GM19372 (cell line): ENCODE data around the gene POLR3GL.
"Not testable (repeated sequence)": the region's sequence is repeated elsewhere in the genome, so short reads cannot be mapped to it uniquely, and the experiment has no call there.

Experiments used
- ATAC-seq: cut with Tn5 transposase; IDR thresholded peaks from one replicate; pipeline ENCODE4 v1.9.1; 2021; ENCODE audit warnings: mild to moderate bottlenecking, low read depth, moderate library complexity; ENCODE audit not compliant: unreplicated experiment

The POLR3GL gene

GRCh38 chr1:146013559-146013922 is 49.1 kb downstream of the POLR3GL start:
- ATAC-seq = no peak

- no peak for ATAC-seq
These were observed 52.4 kb downstream of the POLR3GL start for GRCh38 chr1:146016891-146017290.

- ATAC-seq = no peak
These were observed 55.0 kb downstream of the POLR3GL start for GRCh38 chr1:146019231-146020057.

GRCh38 chr1:146020058-146021049 is 55.9 kb downstream of the POLR3GL start:
- no peak for ATAC-seq

- ATAC-seq = no peak
These were observed 56.6 kb downstream of the POLR3GL start for GRCh38 chr1:146021050-146021445.

GRCh38 chr1:146021622-146022402 is 57.3 kb downstream of the POLR3GL start, which contains the start of gene HJV:
TSS of gene HJV (minus strand) at chr1:146021735. CDS start at chr1:146020231, 1,504 bp downstream.
- ATAC-seq = no peak

- no peak for ATAC-seq
These were observed 58.1 kb downstream of the POLR3GL start for GRCh38 chr1:146022403-146023127.

- ATAC-seq = not testable (repeated sequence)
These were observed 61.5 kb downstream of the POLR3GL start for GRCh38 chr1:146025787-146026495.

GRCh38 chr1:146026650-146027049 is 62.2 kb downstream of the POLR3GL start:
- ATAC-seq = not testable (repeated sequence)
